Liver (tissue), 9 donors: ENCODE results near the gene DBN1. TPM values are rescaled to one million over a fixed set of nuclear protein-coding genes. Genes with fewer than 3 reads are reported as not detected.

Experiments used
- DNase-seq: peaks from one replicate; pipeline ENCODE4 v3.0.0-alpha.2; 2017; ENCODE audit warnings: low spot score
- H3K27ac ChIP-seq, 2 donors: one replicate each; pipeline ENCODE4 v1.7.0; 2013; ENCODE audit warnings: inconsistent platforms in 2 of 2, low read length in 2 of 2, control low read depth in 1 of 2, low read depth in 1 of 2, mild to moderate bottlenecking in 1 of 2
- H3K27me3 ChIP-seq, 4 donors: one replicate each; pipeline versions ENCODE4 v1.6.1 to v1.7.0; 2013; ENCODE audit warnings: low read length in 3 of 4, inconsistent platforms in 1 of 4, mild to moderate bottlenecking in 1 of 4, moderate library complexity in 1 of 4; ENCODE audit not compliant: control insufficient read depth in 4 of 4, insufficient read depth in 4 of 4
- H3K36me3 ChIP-seq, 4 donors: one replicate each; pipeline versions ENCODE4 v1.6.1 to v1.7.0; 2013; ENCODE audit warnings: low read length in 3 of 4, mild to moderate bottlenecking in 3 of 4, low read depth in 1 of 4, moderate library complexity in 1 of 4; ENCODE audit not compliant: control insufficient read depth in 4 of 4, insufficient read depth in 3 of 4
- H3K4me1 ChIP-seq, 4 donors: one replicate each; pipeline versions ENCODE4 v1.6.1 to v1.7.0; 2013; ENCODE audit warnings: low read length in 3 of 4, mild to moderate bottlenecking in 3 of 4, moderate library complexity in 1 of 4; ENCODE audit not compliant: control insufficient read depth in 4 of 4, insufficient read depth in 4 of 4
- H3K4me3 ChIP-seq, 3 donors: one replicate each; pipeline versions ENCODE4 v1.6.1 to v1.7.0; 2013; ENCODE audit warnings: low read length in 3 of 3, control low read depth in 1 of 3, low read depth in 1 of 3, mild to moderate bottlenecking in 1 of 3
- H3K9ac ChIP-seq, 2 donors: one replicate each; pipeline ENCODE4 v1.7.0; 2013; ENCODE audit warnings: low read length in 2 of 2, mild to moderate bottlenecking in 2 of 2, moderate library complexity in 2 of 2, control low read depth in 1 of 2, low read depth in 1 of 2
- H3K9me3 ChIP-seq, 4 donors: one replicate each; pipeline versions ENCODE4 v1.6.1 to v1.7.0; 2013; ENCODE audit warnings: low read length in 3 of 4; ENCODE audit not compliant: control insufficient read depth in 4 of 4
- ATF3 ChIP-seq: IDR thresholded peaks from 2 replicates; pipeline ENCODE4 v1.6.1; 2016; ENCODE audit warnings: antibody characterized with exemption
- FOXA1 ChIP-seq: IDR thresholded peaks from 2 replicates; pipeline ENCODE4 v1.6.1; 2016; ENCODE audit warnings: antibody characterized with exemption
- FOXA2 ChIP-seq: IDR thresholded peaks from 2 replicates; pipeline ENCODE4 v1.6.1; 2016; ENCODE audit warnings: antibody characterized with exemption
- GABPA ChIP-seq, 2 donors: IDR thresholded peaks in 1 of 2; conservative IDR thresholded peaks in 1 of 2; 2 replicates each; pipeline ENCODE4 v1.6.1; 2016; ENCODE audit warnings: antibody characterized with exemption in 2 of 2, mild to moderate bottlenecking in 1 of 2, moderate library complexity in 1 of 2
- HNF4A ChIP-seq, 2 donors: conservative IDR thresholded peaks; 2 replicates each; pipeline ENCODE4 v1.6.1; 2016; ENCODE audit warnings: antibody characterized with exemption in 2 of 2, mild to moderate bottlenecking in 2 of 2
- HNF4G ChIP-seq: IDR thresholded peaks from 2 replicates; pipeline ENCODE4 v1.6.1; 2016; ENCODE audit warnings: antibody characterized with exemption
- JUND ChIP-seq, 2 donors: IDR thresholded peaks; 2 replicates each; pipeline ENCODE4 v1.6.1; 2016; ENCODE audit warnings: antibody characterized with exemption in 2 of 2
- RAD21 ChIP-seq, 2 donors: IDR thresholded peaks; 2 replicates each; pipeline ENCODE4 v1.6.1; 2016; ENCODE audit warnings: antibody characterized with exemption in 2 of 2, mild to moderate bottlenecking in 2 of 2
- RXRA ChIP-seq, 2 donors: IDR thresholded peaks; 2 replicates each; pipeline ENCODE4 v1.6.1; 2017 to 2018; ENCODE audit warnings: antibody characterized with exemption in 2 of 2, mild to moderate bottlenecking in 1 of 2
- SP1 ChIP-seq: IDR thresholded peaks from 2 replicates; pipeline ENCODE4 v1.6.1; 2018; ENCODE audit warnings: antibody characterized with exemption, mild to moderate bottlenecking
- TAF1 ChIP-seq: conservative IDR thresholded peaks from 2 replicates; pipeline ENCODE4 v1.6.1; 2016; ENCODE audit warnings: antibody characterized with exemption, mild to moderate bottlenecking
- YY1 ChIP-seq: IDR thresholded peaks from 2 replicates; pipeline ENCODE4 v1.6.1; 2016; ENCODE audit warnings: antibody characterized with exemption, mild to moderate bottlenecking
- ZBTB33 ChIP-seq: IDR thresholded peaks from 2 replicates; pipeline ENCODE4 v1.6.1; 2016; ENCODE audit warnings: antibody characterized with exemption
- WGBS: extraction: QIAGEN DNeasy Blood & Tissue Kit; methylation state at CpG from one replicate; pipeline ENCODE4 v1.1.7; 2013; 5-methylcytosine and 5-hydroxymethylcytosine counted together
- polyA plus RNA-seq, 2 donors: library from polyadenylated mRNA; stranded (reverse) in 1 of 2; unstranded in 1 of 2; fragments of 200-250 nt in 1 of 2; fragments of >200 nt in 1 of 2; fragmentation: Nextera tagmentation in 1 of 2; extraction: Ambion mirVana in 1 of 2; gene quantifications; one replicate each; pipeline versions ENCODE4 v1.2.1 to v1.2.3, GENCODE V29; 2013 to 2015
- total RNA-seq, 2 donors: library from RNA; depleted of rRNA; stranded (reverse); fragments of >200 nt; gene quantifications; one replicate each; pipeline ENCODE4 v1.2.3, GENCODE V29; 2014
- TF ChIP-seq, protein P1 (sequence below): IDR thresholded peaks from 2 replicates; pipeline ENCODE4 v1.6.1; 2016; ENCODE audit warnings: antibody characterized with exemption
- TF ChIP-seq, protein P2 (sequence below): IDR thresholded peaks from 2 replicates; pipeline ENCODE4 v1.6.1; 2016; ENCODE audit warnings: antibody characterized with exemption, mild to moderate bottlenecking
- donor health status: healthy.
- donor health status: healthy.
- donor health status: healthy.
- donor health status: healthy.
- donor health status: healthy.

DBN1 gene
- total and polyA plus RNA-seq, 4 donors, result 1.5 to 4.9 (median 2.0) TPM

DNA sequence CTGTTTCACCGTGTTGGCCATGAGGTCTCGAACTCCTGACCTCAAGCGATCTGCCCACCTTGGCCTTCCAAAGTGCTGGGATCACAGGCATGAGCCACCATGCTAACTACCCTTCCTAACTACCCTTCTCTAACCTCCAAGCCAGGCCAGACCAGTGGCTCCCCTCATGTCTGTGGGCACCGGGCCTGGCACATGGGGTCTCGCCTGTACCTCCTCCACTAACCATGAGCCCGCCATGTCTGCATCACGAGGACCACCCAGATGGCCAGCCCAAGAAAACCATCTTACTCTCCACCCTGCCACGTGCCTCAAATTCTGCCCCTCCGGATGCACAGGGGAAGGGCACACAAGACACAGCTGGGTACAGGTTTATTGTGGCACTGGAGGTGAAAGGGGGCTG is 9.6 kb upstream of the DBN1 start:
- no peak for DNase-seq
- H3K27me3 ChIP-seq, result no peaks in the 10 kb centered on the region
- no peak overlapping the region for H3K27ac ChIP-seq
- H3K9ac ChIP-seq, result no peak overlapping the region
- peaks cover 5 to 19% (median 15%) of the 10 kb centered on the region in 4 donors for H3K4me1 ChIP-seq
- H3K4me3 ChIP-seq, result no peak overlapping the region
- H3K36me3 ChIP-seq, result peaks cover 0 to 4% (median under 1%) of the 10 kb centered on the region in 4 donors
- TF ChIP-seq YY1, result no peak
- TF ChIP-seq ZBTB33, result no peak
- TF ChIP-seq HNF4A (conservative IDR thresholded peaks at IDR 0.05), result no peak
- TF ChIP-seq SP1, result no peak
- no peak for TF ChIP-seq FOXA1
- no peak for TF ChIP-seq RAD21 (IDR thresholded peaks at IDR 0.05)
- no peaks in the 10 kb centered on the region for H3K9me3 ChIP-seq
- 97% methylated on average over 9 of the region's 9 CpGs for WGBS

DNA sequence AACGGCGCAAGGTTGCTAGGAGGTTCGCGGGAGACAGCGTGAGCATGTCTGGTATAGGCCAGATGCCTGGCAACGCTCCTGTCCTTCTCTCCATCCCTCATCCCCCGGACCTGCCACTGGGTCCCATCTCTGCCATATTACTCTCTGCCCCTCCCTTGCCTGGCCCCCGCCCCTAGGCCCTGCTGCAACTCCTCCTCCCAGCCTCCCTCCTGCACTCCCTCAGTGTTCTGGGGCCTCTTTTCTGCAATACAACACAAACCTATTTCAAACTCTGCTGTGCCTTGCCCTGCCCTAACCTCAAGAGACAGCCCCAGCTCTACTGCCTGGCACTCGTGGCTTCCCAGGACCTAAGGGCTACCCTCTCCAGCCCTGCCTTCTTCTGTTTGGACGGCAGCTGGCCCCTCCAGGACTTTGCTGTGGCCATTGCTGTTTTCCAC is 8.9 kb upstream of the DBN1 start:
- H3K27ac ChIP-seq, result no peak overlapping the region
- no peaks in the 10 kb centered on the region for H3K27me3 ChIP-seq
- H3K9ac ChIP-seq, result no peak overlapping the region
- WGBS, result 96% methylated on average over 10 of the region's 10 CpGs
- H3K36me3 ChIP-seq, result peaks cover 0 to 2% (median 0%) of the 10 kb centered on the region in 4 donors
- peaks cover 5 to 19% (median 15%) of the 10 kb centered on the region in 4 donors for H3K4me1 ChIP-seq
- H3K4me3 ChIP-seq, result no peak overlapping the region
- TF ChIP-seq FOXA2 (no peak), ZBTB33 (no peak), GABPA (IDR thresholded peaks at IDR 0.05 in 1 of 2, conservative IDR thresholded peaks at IDR 0.05 in 1 of 2) (no peak), ATF3 (no peak), RXRA (IDR thresholded peaks at IDR 0.05) (no peak), TAF1 (no peak), RAD21 (IDR thresholded peaks at IDR 0.05) (no peak), HNF4G (no peak), FOXA1 (no peak), YY1 (no peak), JUND (IDR thresholded peaks at IDR 0.05) (no peak)
- TF ChIP-seq, protein P1, sequence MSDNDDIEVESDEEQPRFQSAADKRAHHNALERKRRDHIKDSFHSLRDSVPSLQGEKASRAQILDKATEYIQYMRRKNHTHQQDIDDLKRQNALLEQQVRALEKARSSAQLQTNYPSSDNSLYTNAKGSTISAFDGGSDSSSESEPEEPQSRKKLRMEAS, result no peak
- TF ChIP-seq, protein P2, sequence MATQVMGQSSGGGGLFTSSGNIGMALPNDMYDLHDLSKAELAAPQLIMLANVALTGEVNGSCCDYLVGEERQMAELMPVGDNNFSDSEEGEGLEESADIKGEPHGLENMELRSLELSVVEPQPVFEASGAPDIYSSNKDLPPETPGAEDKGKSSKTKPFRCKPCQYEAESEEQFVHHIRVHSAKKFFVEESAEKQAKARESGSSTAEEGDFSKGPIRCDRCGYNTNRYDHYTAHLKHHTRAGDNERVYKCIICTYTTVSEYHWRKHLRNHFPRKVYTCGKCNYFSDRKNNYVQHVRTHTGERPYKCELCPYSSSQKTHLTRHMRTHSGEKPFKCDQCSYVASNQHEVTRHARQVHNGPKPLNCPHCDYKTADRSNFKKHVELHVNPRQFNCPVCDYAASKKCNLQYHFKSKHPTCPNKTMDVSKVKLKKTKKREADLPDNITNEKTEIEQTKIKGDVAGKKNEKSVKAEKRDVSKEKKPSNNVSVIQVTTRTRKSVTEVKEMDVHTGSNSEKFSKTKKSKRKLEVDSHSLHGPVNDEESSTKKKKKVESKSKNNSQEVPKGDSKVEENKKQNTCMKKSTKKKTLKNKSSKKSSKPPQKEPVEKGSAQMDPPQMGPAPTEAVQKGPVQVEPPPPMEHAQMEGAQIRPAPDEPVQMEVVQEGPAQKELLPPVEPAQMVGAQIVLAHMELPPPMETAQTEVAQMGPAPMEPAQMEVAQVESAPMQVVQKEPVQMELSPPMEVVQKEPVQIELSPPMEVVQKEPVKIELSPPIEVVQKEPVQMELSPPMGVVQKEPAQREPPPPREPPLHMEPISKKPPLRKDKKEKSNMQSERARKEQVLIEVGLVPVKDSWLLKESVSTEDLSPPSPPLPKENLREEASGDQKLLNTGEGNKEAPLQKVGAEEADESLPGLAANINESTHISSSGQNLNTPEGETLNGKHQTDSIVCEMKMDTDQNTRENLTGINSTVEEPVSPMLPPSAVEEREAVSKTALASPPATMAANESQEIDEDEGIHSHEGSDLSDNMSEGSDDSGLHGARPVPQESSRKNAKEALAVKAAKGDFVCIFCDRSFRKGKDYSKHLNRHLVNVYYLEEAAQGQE, result no peak
- no peak for DNase-seq
- H3K9me3 ChIP-seq, result no peaks in the 10 kb centered on the region
